ENCODE results near the gene CDCA3. TPM values are rescaled to one million over a fixed set of nuclear protein-coding genes. Genes with fewer than 3 reads are reported as not detected.
A peak's percentile ranks its signal among the peaks of the same experiment; 100 is the strongest.

CDCA3 gene
- total and polyA plus RNA-seq, 2 of the 13 experiments (the other 11 are each of a cell fraction or from before 2014, with no cell fraction given): 32.7 to 56.5 TPM

DNA sequence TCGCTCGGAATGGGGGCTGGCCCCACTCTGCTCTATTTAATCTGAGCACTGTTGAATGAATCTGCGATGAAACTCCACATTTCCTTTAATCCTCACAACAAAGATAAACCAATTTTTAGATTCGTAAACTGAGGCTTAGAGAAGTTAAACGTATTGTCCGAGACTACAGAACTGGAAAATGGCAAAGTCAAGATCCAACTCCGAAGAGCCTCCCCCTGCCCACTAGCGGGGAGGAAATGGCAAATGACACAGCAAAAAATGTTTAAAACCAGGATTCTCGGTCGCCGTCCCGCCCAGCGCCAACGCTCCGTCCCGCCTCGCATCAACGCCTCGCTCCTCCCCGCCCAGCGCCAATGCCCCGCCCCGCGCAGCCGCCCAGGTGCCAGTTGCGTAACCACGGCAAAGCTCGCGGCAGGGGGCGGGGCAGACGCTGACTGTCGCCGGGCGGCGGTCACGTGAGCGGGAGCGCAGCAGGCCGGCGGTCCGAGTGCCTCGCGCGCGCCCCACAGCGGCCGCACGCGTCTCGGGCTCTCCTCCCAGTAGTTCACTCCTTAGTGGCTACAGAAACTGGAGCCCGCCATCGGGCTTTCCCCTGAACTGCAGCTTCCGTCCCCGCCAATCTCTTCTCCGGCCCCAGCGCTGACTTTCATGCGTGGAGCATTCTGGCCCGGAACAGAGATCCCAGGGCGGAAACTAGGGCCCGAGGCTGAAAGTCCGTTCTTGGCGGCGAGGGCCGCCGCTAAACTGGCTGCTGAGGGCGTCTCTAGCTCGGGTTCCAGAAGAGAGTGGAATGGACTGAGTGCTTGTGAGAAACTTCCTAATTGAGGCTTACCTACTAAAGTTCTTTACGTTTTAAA, 39.9 kb upstream of the CDCA3 start:
- in situ Hi-C loops (cut with HindIII; ENCODE audit: extremely low pct_ligation_motif_present, low pct_unique_long_range_greater_than_20kb): no loop called here
- no peaks in the 10 kb centered on the region for H3K9me3 ChIP-seq (ENCODE audit: low read length)
- ATAC-seq (peak; percentile 96), DNase-seq (ENCODE audit: low spot score) (peak; percentile 88), FAIRE-seq (peak; percentile 89)
- BruUV-seq (replicated peaks): no TSS peak
- H3K27ac ChIP-seq (ENCODE audit: extremely low read length, insufficient read depth, low read length): peak overlapping the region; percentile 94
- H3K27me3 ChIP-seq (ENCODE audit: control insufficient read depth in 1 of 2, insufficient read depth in 2 of 2, low read length in 2 of 2): no peaks in the 10 kb centered on the region; a peak in 1 of 5 replicates
- no peaks in the 10 kb centered on the region for H3K79me2 ChIP-seq (ENCODE audit: insufficient read depth, low read length)
- peaks cover 52% of the 10 kb centered on the region for H3K4me1 ChIP-seq (ENCODE audit: insufficient read depth, low read length)
- no peaks in the 10 kb centered on the region for H4K20me1 ChIP-seq (ENCODE audit: insufficient read depth, low read length)
- H3K4me2 ChIP-seq (ENCODE audit: low read depth, low read length): peak overlapping the region; percentile 84
- H3K9ac ChIP-seq (ENCODE audit: insufficient read depth, low read depth, low read length): peak overlapping the region; percentile 86
- POLR2A ChIA-PET: interaction anchor here (0.6 to 4.4 kb wide), 23 partner anchors 8 to 528 kb away, joined by 3 to 73 read pairs (median 7); partner anchors contain the start of genes C12orf57, CDCA3, COPS7A and ENO2
- intact Hi-C loops (cut with micrococcal nuclease; ENCODE audit: unreplicated experiment): loop anchor here (1.0 kb wide), 2 partner anchors 18 to 22 kb away; partner anchors contain the start of gene SPSB2
- CTCF ChIA-PET (ENCODE audit: low intra/inter-chr PET ratio, low total read pairs): interaction anchor here (1.6 to 2.5 kb wide), 2 partner anchors 18 to 22 kb away, joined by 7 to 24 read pairs; partner anchors contain the start of gene SPSB2
- 14% methylated on average over 22 of the region's 68 CpGs for WGBS (ENCODE audit: low lambda C conversion rate)
- no peaks in the 10 kb centered on the region for H3K36me3 ChIP-seq (replicated peaks in 1 of 2; ENCODE audit: control insufficient read depth in 1 of 2, insufficient read depth in 2 of 2, low read length in 2 of 2)
- H2AFZ ChIP-seq (ENCODE audit: low read length): peak overlapping the region; percentile 49
- H3K4me3 ChIP-seq (replicated peaks in 1 of 3; ENCODE audit: insufficient read depth in 1 of 3, low read depth in 2 of 3, low read length in 3 of 3): peak overlapping the region; percentile 50 to 79 (median 65)
- TF ChIP-seq, protein P1, sequence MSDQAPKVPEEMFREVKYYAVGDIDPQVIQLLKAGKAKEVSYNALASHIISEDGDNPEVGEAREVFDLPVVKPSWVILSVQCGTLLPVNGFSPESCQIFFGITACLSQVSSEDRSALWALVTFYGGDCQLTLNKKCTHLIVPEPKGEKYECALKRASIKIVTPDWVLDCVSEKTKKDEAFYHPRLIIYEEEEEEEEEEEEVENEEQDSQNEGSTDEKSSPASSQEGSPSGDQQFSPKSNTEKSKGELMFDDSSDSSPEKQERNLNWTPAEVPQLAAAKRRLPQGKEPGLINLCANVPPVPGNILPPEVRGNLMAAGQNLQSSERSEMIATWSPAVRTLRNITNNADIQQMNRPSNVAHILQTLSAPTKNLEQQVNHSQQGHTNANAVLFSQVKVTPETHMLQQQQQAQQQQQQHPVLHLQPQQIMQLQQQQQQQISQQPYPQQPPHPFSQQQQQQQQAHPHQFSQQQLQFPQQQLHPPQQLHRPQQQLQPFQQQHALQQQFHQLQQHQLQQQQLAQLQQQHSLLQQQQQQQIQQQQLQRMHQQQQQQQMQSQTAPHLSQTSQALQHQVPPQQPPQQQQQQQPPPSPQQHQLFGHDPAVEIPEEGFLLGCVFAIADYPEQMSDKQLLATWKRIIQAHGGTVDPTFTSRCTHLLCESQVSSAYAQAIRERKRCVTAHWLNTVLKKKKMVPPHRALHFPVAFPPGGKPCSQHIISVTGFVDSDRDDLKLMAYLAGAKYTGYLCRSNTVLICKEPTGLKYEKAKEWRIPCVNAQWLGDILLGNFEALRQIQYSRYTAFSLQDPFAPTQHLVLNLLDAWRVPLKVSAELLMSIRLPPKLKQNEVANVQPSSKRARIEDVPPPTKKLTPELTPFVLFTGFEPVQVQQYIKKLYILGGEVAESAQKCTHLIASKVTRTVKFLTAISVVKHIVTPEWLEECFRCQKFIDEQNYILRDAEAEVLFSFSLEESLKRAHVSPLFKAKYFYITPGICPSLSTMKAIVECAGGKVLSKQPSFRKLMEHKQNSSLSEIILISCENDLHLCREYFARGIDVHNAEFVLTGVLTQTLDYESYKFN (CRISPR knock-in tag; conservative IDR thresholded peaks at IDR 0.05): peak; percentile 85
- TF ChIP-seq RBAK (CRISPR knock-in tag; IDR thresholded peaks at IDR 0.05) (no peak), ZNF33B (CRISPR knock-in tag; IDR thresholded peaks at IDR 0.05) (no peak; the same call in 1 of the 2 replicates), ZNF878 (CRISPR knock-in tag; IDR thresholded peaks at IDR 0.05) (no peak), SCMH1 (CRISPR knock-in tag; IDR thresholded peaks at IDR 0.05; ENCODE audit: borderline replicate concordance) (no peak), ZNF563 (CRISPR knock-in tag; IDR thresholded peaks at IDR 0.05) (no peak), NFAT5 (CRISPR knock-in tag; IDR thresholded peaks at IDR 0.05) (peak; percentile 83; the same call in 1 of the 2 replicates), GZF1 (CRISPR knock-in tag; IDR thresholded peaks at IDR 0.05) (no peak), MAFG (CRISPR knock-in tag; IDR thresholded peaks at IDR 0.05) (peak; percentile 91), SAP130 (CRISPR knock-in tag; IDR thresholded peaks at IDR 0.05; ENCODE audit: low read depth) (peak; percentile 95), ZNF10 (CRISPR knock-in tag; IDR thresholded peaks at IDR 0.05; ENCODE audit: borderline replicate concordance, low read depth) (no peak), IRF9 (CRISPR knock-in tag; IDR thresholded peaks at IDR 0.05; ENCODE audit: borderline replicate concordance) (peak; percentile 89)

All from HepG2 (cell line).